T-helper 2 cell treated with Interferon-gamma antibody and Interleukin-4, amounts not matched to agents 100 ng/mL and 5 ng/mL, for 36 hours (primary cell): Measurements from ENCODE around the gene PLXND1. TPM values are rescaled to one million over a fixed set of nuclear protein-coding genes. Genes with fewer than 3 reads are reported as not detected.

Experiments used
- intact Hi-C: fragments of 100-400 bp; cut with micrococcal nuclease; formaldehyde crosslinking; loops from one replicate; pipeline ENCODE4 v1.15.1; 2023
- total RNA-seq: library from RNA; stranded (reverse); gene quantifications from 2 replicates; pipeline ENCODE4 v1.2.3, GENCODE V29; 2022

PLXND1 gene
- total RNA-seq, 1 donor from 2014 or later, result 1.6 TPM

DNA sequence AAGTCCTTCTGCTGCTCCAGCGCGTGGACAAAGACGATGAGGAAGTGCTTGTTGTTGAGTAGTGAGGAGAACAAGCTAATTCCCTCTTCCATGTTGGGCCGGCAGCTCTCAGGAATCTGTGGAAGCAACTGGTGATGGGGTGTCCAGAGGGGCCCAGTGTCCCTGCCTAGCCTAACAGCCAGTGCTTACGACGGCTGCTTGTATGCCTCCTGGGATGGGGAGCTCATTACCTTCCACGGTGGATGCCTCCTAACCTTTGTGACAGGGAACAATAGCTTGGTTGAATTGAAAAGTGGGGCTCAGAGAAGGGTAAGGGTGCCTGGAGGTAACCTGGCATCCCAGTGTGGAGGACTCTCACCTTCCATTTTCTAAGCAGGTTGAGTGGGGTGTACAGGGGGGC is 40.6 kb downstream of the PLXND1 start:
- intact Hi-C loops, result no loop called here

DNA sequence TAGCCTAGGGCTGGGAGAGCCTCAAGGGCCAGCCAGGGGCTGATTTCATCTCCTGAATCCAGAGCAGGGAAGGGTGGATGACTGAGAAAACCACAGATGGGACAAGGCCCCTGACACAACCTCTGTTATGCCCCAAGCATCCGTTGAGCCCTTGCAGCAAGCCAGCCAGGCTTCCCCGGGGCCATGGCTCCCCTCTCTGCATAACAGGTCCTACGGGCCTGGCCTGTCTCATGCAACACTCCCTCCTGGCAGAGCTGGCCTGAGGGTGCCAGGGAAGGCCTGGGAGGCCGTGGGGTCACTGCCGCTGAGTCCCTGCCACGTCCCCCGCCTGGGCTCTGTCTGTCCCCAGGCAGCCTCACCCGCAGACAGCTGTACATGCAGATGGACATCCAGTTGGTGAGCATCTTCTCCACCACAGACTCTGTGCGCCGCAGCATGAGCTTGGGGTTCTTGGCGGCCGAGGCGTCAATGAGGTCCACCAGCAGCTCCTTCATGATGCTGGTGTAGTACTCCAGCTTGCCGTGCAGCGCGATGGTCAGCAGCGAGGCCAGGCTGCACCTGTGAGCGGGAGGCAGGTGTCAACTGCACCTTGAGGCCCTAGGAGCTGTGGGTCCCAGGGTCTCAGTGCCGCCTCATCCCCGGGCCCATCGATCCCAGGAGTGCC is 41.4 kb downstream of the PLXND1 start:
- intact Hi-C loops, result no loop called here

DNA sequence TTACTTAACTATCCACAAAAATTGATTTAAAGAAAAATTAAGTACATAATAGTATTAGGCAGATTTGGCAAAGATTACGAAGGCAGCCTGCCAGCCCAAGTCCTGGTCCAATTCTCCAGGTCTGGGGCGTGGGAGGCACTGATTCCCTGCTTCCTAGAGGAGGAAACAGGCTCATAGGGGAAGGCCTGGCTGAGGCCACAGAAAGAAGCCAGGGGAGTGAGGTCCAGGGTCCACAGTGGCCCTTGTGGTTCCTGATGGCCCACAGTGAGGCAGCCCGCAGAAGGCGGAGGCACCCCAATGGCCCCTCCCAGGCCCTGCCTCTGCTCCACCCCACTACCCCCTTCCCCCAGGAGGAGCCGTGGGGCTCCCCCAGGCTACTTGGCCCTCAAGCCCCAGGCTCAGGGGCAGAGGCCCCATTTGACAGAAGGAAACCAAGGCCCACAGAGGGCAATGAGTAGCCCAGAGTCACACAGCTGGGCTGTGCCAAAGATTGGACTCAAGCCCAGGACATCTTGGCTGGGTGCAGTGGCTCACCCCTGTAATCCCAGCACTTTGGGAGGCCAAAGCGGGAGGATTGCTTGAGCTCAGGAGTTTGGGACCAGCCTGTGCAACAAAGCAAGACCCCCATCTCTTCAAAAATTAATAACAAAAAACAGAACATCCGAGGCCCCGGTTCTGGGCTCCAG is 42.5 kb downstream of the PLXND1 start:
- intact Hi-C loops, result no loop called here

DNA sequence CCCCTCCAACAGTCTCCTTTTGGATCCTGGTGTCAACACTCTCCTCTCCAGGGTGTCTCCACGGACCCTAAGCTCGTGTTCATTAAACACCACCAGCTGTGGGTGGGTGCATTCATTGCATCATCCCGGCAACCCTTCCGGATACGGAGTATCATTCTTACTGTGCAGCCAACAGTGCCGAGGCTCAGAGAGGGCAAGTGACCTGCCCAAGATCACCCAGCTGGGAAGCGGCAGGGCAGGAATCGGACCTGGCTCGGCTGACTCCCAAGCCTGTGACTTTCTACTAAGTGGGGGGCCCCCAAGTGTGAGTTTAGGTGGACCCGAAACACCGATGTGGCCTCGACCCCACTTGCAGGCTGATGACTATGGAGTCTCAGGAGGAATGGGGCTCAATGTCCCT is 43.1 kb downstream of the PLXND1 start:
- intact Hi-C loops, result no loop called here

- intact Hi-C loops, result no loop called here
Measured at GRCh38 chr3:129562803-129563202, 43.7 kb downstream of the PLXND1 start.

GRCh38 chr3:129561619-129562248 is 44.7 kb downstream of the PLXND1 start:
- intact Hi-C loops, result no loop called here

DNA sequence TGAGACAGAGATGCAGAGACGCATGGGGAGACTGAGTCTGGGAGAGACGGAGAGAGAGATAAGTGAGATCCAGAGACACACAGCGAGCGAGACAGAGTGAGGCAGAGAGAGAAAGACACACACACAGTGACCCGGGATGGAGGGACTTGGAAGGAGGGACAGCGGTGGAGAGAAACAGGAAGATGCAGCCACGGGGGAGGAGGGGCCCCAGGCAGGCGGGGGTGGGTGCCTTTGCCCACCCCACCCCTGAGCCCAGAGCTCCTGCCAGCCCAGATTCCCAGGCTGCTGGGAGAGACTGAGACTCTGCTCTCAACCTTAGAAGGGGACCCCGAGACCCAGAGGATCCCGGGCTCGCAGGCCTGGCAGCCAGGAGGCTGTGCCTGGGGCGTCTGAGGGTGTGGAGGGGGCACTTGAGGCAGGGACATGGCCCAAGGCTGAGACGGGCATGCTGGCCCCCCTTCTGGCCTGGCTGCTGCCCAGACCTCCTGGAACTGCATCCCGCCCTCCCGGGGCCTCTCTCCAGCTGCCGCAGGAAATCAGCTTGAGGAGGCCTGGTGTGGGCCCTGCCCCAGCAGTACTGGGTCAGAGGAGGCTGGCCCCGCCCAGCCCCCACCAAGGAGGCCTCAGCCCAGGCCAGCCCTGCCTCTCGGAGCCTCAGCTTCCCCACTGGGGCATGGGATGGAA is 45.4 kb downstream of the PLXND1 start:
- intact Hi-C loops, result no loop called here

DNA sequence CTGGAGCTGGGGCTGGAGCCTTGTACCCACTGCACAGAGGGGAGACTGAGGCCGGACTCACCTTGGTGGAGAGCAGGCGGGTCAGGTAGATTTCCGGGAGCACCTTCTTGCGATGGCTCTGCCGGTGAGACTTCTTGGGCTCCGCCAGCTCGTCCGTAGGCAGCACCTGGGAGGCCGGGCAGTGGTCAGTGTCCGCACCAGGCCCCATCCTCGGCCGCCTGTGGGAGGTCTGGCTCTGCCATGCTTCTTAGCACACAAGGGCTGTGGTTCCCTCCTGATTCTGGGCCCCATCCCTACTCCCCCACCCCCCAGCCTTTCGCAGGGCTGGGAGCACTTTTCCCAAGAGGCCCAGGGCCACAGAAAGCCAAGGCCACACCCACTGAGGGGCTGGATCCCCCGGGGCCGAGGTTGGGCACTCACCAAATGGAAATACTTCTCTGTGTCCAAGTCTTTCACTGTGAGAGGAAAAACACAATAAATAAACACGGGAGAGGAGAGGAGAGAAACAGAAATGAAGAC is 46.1 kb downstream of the PLXND1 start:
- intact Hi-C loops, result no loop called here

- intact Hi-C loops, result no loop called here
Measured at GRCh38 chr3:129559565-129560079, 46.9 kb downstream of the PLXND1 start.

DNA sequence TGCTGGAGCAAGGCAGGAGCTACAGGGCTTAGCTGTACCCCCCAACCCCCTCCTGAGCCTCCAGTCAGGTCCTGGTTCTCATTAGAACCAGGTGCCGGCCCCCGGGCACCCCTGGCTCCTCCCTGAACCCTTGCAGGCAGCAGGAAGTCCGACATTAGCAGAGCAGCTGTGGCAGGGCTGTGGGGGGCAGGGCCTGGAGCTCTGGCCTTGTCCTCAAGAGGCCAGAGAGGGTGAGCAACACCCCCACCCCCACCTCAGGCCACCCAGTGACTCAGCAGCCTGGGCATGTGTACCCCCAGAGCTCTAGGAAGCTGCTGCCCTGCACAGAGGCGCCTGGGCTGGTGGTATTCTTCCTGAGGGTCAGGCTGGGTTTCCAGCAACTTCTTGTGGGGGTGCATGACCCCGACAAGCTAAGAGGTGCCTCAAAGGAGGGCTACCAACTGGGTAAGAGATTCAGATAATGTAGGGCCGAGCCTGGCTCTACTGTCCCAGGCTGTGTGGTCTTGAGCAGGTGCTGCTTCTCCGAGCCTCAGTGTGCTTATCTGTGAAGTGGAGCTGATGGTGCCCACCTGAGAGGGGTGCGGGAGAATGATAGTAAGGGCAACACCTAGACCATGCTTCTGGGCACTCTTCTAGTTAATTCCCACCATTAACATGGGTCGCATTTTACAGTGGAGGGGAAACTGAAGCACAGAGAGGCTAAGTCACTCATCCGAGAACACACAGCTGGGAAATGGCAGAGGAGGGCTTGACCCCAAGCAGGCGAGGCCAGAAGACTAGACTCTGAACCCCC is 47.5 kb downstream of the PLXND1 start:
- intact Hi-C loops, result no loop called here

DNA sequence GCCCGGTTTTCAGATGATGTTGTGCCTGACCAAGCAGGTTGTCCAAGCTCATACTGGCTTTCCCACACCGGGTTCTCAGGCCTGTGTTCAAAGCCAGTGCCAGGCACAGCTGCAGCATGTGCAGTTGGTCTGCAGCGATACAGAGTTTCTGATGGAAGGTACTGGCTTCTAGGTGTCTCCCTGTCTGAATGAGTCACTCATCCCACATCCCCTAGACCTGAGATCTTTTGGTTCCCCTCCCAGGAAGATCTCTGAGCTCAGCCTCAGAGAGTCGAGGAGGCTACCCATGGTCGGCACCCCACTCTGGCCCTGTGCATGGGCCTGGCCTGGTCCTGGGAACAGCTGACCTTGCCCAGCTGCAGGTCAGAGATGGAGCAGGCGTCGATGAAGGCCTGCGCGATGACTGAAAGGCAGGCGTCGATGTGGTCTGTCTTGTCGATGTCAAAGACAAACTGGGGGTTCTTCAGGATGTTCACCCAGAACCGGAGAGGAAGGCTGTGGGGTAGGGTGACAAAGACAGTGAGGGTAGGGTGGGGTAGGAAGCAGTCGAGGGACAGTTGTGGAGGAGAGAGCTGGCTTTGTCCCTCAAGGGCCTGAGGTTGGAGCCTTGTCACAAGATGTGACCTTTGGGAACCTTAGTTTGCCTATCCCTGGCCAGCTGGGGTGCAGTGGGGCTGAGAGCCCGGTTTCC is 48.2 kb downstream of the PLXND1 start:
- intact Hi-C loops, result no loop called here

- intact Hi-C loops, result no loop called here
Measured at GRCh38 chr3:129557548-129557894, 49.0 kb downstream of the PLXND1 start.

- intact Hi-C loops, result no loop called here
Measured at GRCh38 chr3:129556890-129557547, 49.5 kb downstream of the PLXND1 start.

GRCh38 chr3:129556358-129556695 is 50.1 kb downstream of the PLXND1 start:
- intact Hi-C loops, result no loop called here

DNA sequence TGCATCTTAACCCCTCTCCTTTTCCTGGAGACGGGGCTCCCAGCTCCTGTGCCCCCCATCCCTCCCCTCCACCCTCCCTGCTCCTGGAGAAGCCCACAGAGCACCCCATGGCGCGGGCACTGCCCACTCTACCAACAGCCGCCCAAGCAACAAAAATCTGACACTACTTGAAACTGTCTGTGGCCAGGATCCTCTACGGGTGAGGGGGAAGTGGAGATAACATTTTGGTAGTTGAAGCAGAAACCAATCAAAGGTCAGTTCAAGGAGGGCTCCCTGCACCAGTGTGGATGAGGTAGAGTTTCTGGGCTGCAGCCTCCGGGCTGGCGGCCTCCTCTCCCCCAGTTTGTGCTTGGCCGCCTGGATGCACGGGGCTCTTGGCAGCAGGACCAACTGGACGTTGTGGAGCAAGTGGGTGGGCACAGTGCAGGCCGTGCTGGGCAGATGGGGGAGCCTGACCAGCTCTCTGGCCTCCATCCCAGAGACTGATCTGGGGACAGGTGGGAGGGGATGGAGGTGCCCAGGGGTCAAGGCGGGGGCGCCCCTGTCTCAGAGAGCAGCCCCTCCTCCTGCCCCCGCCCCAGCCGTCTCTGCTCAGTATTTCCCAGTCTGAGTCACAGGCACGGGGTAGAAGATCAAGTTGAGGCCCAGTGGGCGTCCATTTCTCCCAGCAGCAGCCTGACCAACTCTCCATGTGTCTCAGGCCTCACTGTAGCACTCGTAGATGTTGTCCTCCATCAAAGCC is 50.7 kb downstream of the PLXND1 start:
- intact Hi-C loops, result no loop called here

DNA sequence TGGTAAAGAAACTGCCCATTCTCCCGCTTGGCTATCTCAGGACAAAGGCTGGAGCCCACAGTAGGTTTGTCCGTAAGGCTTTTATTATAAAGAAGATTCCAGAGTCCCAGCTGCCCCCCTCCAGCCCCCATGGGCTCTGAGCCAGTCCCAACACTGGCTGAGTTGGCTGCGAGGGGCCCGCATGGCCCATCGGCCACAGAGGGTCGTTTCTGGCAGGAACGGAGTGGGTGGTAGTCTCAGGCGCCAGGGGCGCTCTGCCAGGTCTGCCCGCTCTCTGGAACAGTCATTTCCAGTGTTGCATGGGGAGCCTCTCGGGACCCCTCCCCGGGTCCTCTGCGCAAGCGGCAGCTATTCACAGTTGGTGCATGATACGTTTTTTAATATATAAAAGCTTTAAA is 51.3 kb downstream of the PLXND1 start:
- intact Hi-C loops, result no loop called here

DNA sequence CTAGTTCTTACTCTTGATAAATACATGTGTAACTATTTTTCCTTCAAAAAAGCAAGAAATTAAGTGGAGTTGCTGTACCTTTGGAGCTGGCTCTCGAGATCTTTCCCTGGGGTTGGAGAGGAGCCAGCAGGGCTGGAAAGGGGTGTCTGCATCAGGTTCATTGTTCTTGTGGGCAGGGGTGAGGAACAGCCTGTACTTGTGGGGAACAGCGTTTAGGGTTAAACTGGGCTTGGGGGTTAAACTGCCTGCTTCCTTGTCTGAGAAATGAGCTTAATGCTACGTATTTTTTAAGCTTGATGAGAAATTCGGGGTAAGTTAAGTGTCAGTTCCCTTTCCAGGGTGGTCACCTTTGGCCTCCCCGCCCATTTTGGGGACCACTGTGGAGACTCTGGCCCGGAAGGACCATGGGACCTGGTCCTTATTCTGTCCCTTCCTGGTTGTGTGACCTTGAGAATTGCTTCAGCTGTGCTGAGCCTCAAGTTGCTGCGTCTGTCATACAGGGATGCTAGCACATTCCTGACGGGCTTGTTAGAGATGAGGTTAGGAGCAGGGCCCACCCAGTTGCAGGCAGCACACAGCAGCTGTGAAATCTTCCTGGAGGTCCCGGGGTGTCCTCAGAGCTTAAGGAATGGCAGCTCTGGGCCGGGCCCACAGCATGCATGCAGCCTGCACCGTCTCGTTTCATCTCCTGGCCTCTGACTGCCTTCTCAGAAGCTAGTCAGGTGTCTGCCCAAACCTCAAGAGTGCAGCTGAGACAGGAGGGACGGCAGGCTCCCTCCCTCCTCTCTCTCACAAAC is 51.9 kb downstream of the PLXND1 start:
- intact Hi-C loops, result no loop called here

GRCh38 chr3:129553719-129554118 is 52.8 kb downstream of the PLXND1 start:
- intact Hi-C loops, result no loop called here
